ENCODE measurements around the gene DEPDC7.

- TF ChIP-seq E2F8 (IDR thresholded peaks at IDR 0.05; ENCODE audit: low read depth, partially characterized antibody) (no peak), HMBOX1 (IDR thresholded peaks at IDR 0.05) (no peak), EZH2 (IDR thresholded peaks at IDR 0.05; ENCODE audit: borderline replicate concordance, low read depth, low read length) (no peak), ATF3 (IDR thresholded peaks at IDR 0.05) (no peak), ATF3 (CRISPR knock-in tag; conservative IDR thresholded peaks at IDR 0.05) (no peak), CTCF (IDR thresholded peaks at IDR 0.05 in 2 of 3, conservative IDR thresholded peaks at IDR 0.05 in 1 of 3; ENCODE audit: insufficient read depth in 2 of 3, low read depth in 1 of 3, low read length in 3 of 3) (no peak), POLR2A (conservative IDR thresholded peaks at IDR 0.05) (no peak), THAP12 (CRISPR knock-in tag; IDR thresholded peaks at IDR 0.05) (no peak), NFIC (IDR thresholded peaks at IDR 0.05) (no peak), ZKSCAN8 (CRISPR knock-in tag; IDR thresholded peaks at IDR 0.05) (no peak), PRDM10 (IDR thresholded peaks at IDR 0.05; ENCODE audit: partially characterized antibody) (no peak), CEBPB (tag; IDR thresholded peaks at IDR 0.05) (no peak), PTTG1 (tag; IDR thresholded peaks at IDR 0.05; ENCODE audit: low read depth) (no peak), NRF1 (conservative IDR thresholded peaks at IDR 0.05 in 1 of 2, IDR thresholded peaks at IDR 0.05 in 1 of 2) (no peak)
Measured at GRCh38 chr11:33005175-33005574, 10.5 kb upstream of the DEPDC7 start.
